ENCODE data around the gene FNDC3B.

DNA sequence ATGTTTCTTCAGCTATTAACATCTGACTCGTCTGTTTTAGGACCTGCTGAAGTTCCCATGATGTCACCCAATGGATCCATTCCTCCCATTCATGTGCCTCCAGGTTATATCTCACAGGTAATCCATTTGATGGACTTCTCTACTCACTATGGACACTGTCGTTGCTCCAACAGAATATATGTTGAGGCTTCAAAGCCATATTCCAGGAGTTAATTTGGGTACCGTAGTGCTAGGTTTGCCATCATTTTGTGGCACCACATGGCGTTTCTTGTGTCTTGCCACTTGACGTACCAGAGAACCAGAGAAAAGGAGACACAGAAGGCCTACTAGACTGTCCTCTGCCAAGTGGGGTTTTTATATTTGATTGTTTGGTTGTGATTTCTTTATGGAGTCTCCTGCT is 187.5 kb downstream of the FNDC3B start:
- TF ChIP-seq, protein P1, sequence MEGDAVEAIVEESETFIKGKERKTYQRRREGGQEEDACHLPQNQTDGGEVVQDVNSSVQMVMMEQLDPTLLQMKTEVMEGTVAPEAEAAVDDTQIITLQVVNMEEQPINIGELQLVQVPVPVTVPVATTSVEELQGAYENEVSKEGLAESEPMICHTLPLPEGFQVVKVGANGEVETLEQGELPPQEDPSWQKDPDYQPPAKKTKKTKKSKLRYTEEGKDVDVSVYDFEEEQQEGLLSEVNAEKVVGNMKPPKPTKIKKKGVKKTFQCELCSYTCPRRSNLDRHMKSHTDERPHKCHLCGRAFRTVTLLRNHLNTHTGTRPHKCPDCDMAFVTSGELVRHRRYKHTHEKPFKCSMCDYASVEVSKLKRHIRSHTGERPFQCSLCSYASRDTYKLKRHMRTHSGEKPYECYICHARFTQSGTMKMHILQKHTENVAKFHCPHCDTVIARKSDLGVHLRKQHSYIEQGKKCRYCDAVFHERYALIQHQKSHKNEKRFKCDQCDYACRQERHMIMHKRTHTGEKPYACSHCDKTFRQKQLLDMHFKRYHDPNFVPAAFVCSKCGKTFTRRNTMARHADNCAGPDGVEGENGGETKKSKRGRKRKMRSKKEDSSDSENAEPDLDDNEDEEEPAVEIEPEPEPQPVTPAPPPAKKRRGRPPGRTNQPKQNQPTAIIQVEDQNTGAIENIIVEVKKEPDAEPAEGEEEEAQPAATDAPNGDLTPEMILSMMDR (IDR thresholded peaks at IDR 0.05), result no peak
- no peak for TF ChIP-seq ZFX (IDR thresholded peaks at IDR 0.05; ENCODE audit: borderline replicate concordance)
